ENCODE data around the gene TXNDC5. TPM values are rescaled to one million over a fixed set of nuclear protein-coding genes. Genes with fewer than 3 reads are reported as not detected.

TXNDC5 gene
- total and polyA plus RNA-seq, 2 donors (not counting 3 experiments of a cell fraction or from before 2014, with no cell fraction given): 1,665 to 2,629 TPM

- no peaks in the 10 kb centered on the region for H3K9me1 ChIP-seq (replicated peaks; ENCODE audit: control insufficient read depth, extremely low read depth, insufficient read depth, low read length)
- no TSS peak for BruUV-seq (replicated peaks)
Observed at GRCh38 chr6:7917729-7918128, 7.1 kb upstream of the TXNDC5 start.

More at GRCh38 chr6:7917729-7918128, 7.1 kb upstream of the TXNDC5 start:
- H3K79me2 ChIP-seq (ENCODE audit: control insufficient read depth, insufficient read depth, low read length): no peaks in the 10 kb centered on the region
- intact Hi-C loops (cut with micrococcal nuclease) (no loop called here), dilution Hi-C loops (cut with MboI; ENCODE audit: extremely low pct_ligation_motif_present, low sequenced_read_pairs) (no loop called here)
- POLR2A ChIA-PET: no interaction called here
- H3K4me3 ChIP-seq (replicated peaks in 1 of 3; ENCODE audit: insufficient read depth in 1 of 3, low read depth in 1 of 3, low read length in 3 of 3): no peak overlapping the region
- no peak for TF ChIP-seq JUN (IDR thresholded peaks at IDR 0.05; ENCODE audit: borderline replicate concordance, insufficient read depth, insufficient read length, low read depth)
- no peak for TF ChIP-seq FOS (IDR thresholded peaks at IDR 0.05; ENCODE audit: borderline replicate concordance, insufficient read depth, low read length)
- no peak for TF ChIP-seq POLR2A (IDR thresholded peaks at IDR 0.05; ENCODE audit: low read depth, low read length)
- no peak for TF ChIP-seq MAX (IDR thresholded peaks at IDR 0.05; ENCODE audit: insufficient read depth, insufficient read length)
- no peak for TF ChIP-seq EZH2 (IDR thresholded peaks at IDR 0.05; ENCODE audit: borderline replicate concordance, low read depth, low read length, severe bottlenecking)
- no peak for TF ChIP-seq GATA2 (IDR thresholded peaks at IDR 0.05; ENCODE audit: insufficient read depth, insufficient read length, low read depth, low read length)
- TF ChIP-seq MYC (IDR thresholded peaks at IDR 0.05; ENCODE audit: low read depth, low read length): no peak
- TF ChIP-seq POLR2AphosphoS5 (IDR thresholded peaks at IDR 0.05; ENCODE audit: insufficient read depth, low read depth, low read length): no peak
- no peak for TF ChIP-seq CTCF (IDR thresholded peaks at IDR 0.05; ENCODE audit: extremely low read depth in 1 of 2, insufficient read depth in 1 of 2, low read depth in 1 of 2, low read length in 2 of 2)
- H2AFZ ChIP-seq (ENCODE audit: low read depth, low read length): no peak overlapping the region
- no peak overlapping the region for H3K4me2 ChIP-seq (ENCODE audit: insufficient read depth, low read length)
- DNase-seq (ENCODE audit: low read depth, low spot score) (no peak), FAIRE-seq (no peak)
- no peak overlapping the region for H3K27ac ChIP-seq (ENCODE audit: insufficient read depth, low read depth, low read length)
- H3K9me3 ChIP-seq (replicated peaks; ENCODE audit: control insufficient read depth, insufficient read depth, low read length): no peaks in the 10 kb centered on the region
- no peak overlapping the region for H3K9ac ChIP-seq (replicated peaks; ENCODE audit: extremely low read depth, insufficient read depth, low read length)
- H3K4me1 ChIP-seq (ENCODE audit: control insufficient read depth, extremely low read depth, insufficient read depth, low read length): peaks cover 15% of the 10 kb centered on the region
- H3K27me3 ChIP-seq (ENCODE audit: control insufficient read depth in 2 of 2, insufficient read depth in 2 of 2, low read length in 2 of 2): no peaks in the 10 kb centered on the region
- H3K36me3 ChIP-seq (ENCODE audit: control insufficient read depth in 2 of 2, extremely low read depth in 1 of 2, insufficient read depth in 2 of 2, low read length in 2 of 2): no peaks in the 10 kb centered on the region
- H4K20me1 ChIP-seq (replicated peaks; ENCODE audit: control insufficient read depth, extremely low read depth, insufficient read depth, low read length): no peaks in the 10 kb centered on the region
- CTCF ChIA-PET: interaction anchor here (0.8 to 1.0 kb wide), 3 partner anchors 9 to 32 kb away, joined by 3 to 4 read pairs (median 4); no protein-coding TSS in a partner anchor

Data from endothelial cell of umbilical vein (primary cell).